HK-2 (cell line): ENCODE results near the gene NEB.

Experiments
- DNase-seq: peaks from one replicate; pipeline ENCODE4 v3.0.0-alpha.2; 2018; ENCODE audit not compliant: unreplicated experiment

Gene NEB

GRCh38 chr2:151733771-151734672 lies at the start of gene NEB:
NEB (minus strand) TSS chr2:151734476; CDS start chr2:151733156, 1,320 bp downstream.
- no peak for DNase-seq

GRCh38 chr2:151783133-151783520 lies 48.9 kb upstream of the NEB start:
- DNase-seq: no peak

GRCh38 chr2:151782378-151783132 lies 48.3 kb upstream of the NEB start:
- no peak for DNase-seq

GRCh38 chr2:151781642-151782041 lies 47.4 kb upstream of the NEB start:
- no peak for DNase-seq

GRCh38 chr2:151780938-151781337 lies 46.7 kb upstream of the NEB start:
- DNase-seq: no peak

GRCh38 chr2:151777935-151778334 lies 43.7 kb upstream of the NEB start:
- no peak for DNase-seq

GRCh38 chr2:151777487-151777886 lies 43.2 kb upstream of the NEB start:
- DNase-seq: no peak

GRCh38 chr2:151776367-151776766 lies 42.1 kb upstream of the NEB start:
- no peak for DNase-seq

GRCh38 chr2:151775057-151775740 lies 40.9 kb upstream of the NEB start:
- no peak for DNase-seq

- DNase-seq: no peak
Measured at GRCh38 chr2:151774506-151774905, 40.2 kb upstream of the NEB start.

- DNase-seq: no peak
Measured at GRCh38 chr2:151771599-151772358, 37.5 kb upstream of the NEB start.

- no peak for DNase-seq
Measured at GRCh38 chr2:151770995-151771394, 36.7 kb upstream of the NEB start.

- DNase-seq: no peak
Measured at GRCh38 chr2:151769606-151770005, 35.3 kb upstream of the NEB start.

- no peak for DNase-seq
Measured at GRCh38 chr2:151767536-151767935, 33.3 kb upstream of the NEB start.

- DNase-seq: no peak
Measured at GRCh38 chr2:151766437-151767153, 32.3 kb upstream of the NEB start.

GRCh38 chr2:151765760-151766410 lies 31.6 kb upstream of the NEB start:
- no peak for DNase-seq

- no peak for DNase-seq
Measured at GRCh38 chr2:151762694-151763093, 28.4 kb upstream of the NEB start.

- DNase-seq: no peak
Measured at GRCh38 chr2:151761687-151762086, 27.4 kb upstream of the NEB start.

GRCh38 chr2:151761193-151761592 lies 26.9 kb upstream of the NEB start:
- DNase-seq: no peak

- DNase-seq: peak; percentile 21
Measured at GRCh38 chr2:151760139-151760650, 25.9 kb upstream of the NEB start.
